GM15510 (cell line): ENCODE results near the gene SEC31A.

Experiments
- POLR2A ChIP-seq: IDR thresholded peaks from 3 replicates; pipeline ENCODE4 v1.6.1; 2011; ENCODE audit warnings: borderline replicate concordance; ENCODE audit not compliant: insufficient read length; ENCODE audit errors: extremely low read depth

Gene SEC31A

GRCh38 chr4:82814034-82814433 is 76.9 kb downstream of the SEC31A start:
- TF ChIP-seq POLR2A = no peak

GRCh38 chr4:82811838-82812341 is 79.1 kb downstream of the SEC31A start:
- TF ChIP-seq POLR2A = no peak

GRCh38 chr4:82811392-82811791 is 79.6 kb downstream of the SEC31A start:
- no peak for TF ChIP-seq POLR2A

GRCh38 chr4:82810176-82810575 is 80.8 kb downstream of the SEC31A start:
- no peak for TF ChIP-seq POLR2A

GRCh38 chr4:82809619-82810018 is 81.3 kb downstream of the SEC31A start:
- TF ChIP-seq POLR2A = no peak

GRCh38 chr4:82803746-82804145 is 87.2 kb downstream of the SEC31A start:
- no peak for TF ChIP-seq POLR2A

- TF ChIP-seq POLR2A = no peak
These were observed 88.0 kb downstream of the SEC31A start for GRCh38 chr4:82802911-82803310.

- no peak for TF ChIP-seq POLR2A
These were observed 88.9 kb downstream of the SEC31A start for GRCh38 chr4:82801910-82802521.

- TF ChIP-seq POLR2A = no peak
These were observed 91.7 kb downstream of the SEC31A start for GRCh38 chr4:82799006-82799881.

- no peak for TF ChIP-seq POLR2A
These were observed 92.6 kb downstream of the SEC31A start, which contains the start of gene SCD5 for GRCh38 chr4:82798168-82799005. TSS of gene SCD5 (minus strand) at chr4:82798796. CDS start at chr4:82798537, 259 bp downstream.

- no peak for TF ChIP-seq POLR2A
These were observed 93.4 kb downstream of the SEC31A start for GRCh38 chr4:82797405-82798111.

GRCh38 chr4:82797040-82797404 is 93.9 kb downstream of the SEC31A start:
- no peak for TF ChIP-seq POLR2A

GRCh38 chr4:82792912-82793649 is 97.9 kb downstream of the SEC31A start:
- no peak for TF ChIP-seq POLR2A

- no peak for TF ChIP-seq POLR2A
These were observed 99.8 kb downstream of the SEC31A start for GRCh38 chr4:82791179-82791578.
